ENCODE measurements around the gene CRAT. TPM values are rescaled to one million over a fixed set of nuclear protein-coding genes. Genes with fewer than 3 reads are reported as not detected.
A peak's percentile ranks its signal among the peaks of the same experiment; 100 is the strongest.

CRAT gene
- total RNA-seq, 1 experiment from 2014 or later, result 38.8 TPM

DNA sequence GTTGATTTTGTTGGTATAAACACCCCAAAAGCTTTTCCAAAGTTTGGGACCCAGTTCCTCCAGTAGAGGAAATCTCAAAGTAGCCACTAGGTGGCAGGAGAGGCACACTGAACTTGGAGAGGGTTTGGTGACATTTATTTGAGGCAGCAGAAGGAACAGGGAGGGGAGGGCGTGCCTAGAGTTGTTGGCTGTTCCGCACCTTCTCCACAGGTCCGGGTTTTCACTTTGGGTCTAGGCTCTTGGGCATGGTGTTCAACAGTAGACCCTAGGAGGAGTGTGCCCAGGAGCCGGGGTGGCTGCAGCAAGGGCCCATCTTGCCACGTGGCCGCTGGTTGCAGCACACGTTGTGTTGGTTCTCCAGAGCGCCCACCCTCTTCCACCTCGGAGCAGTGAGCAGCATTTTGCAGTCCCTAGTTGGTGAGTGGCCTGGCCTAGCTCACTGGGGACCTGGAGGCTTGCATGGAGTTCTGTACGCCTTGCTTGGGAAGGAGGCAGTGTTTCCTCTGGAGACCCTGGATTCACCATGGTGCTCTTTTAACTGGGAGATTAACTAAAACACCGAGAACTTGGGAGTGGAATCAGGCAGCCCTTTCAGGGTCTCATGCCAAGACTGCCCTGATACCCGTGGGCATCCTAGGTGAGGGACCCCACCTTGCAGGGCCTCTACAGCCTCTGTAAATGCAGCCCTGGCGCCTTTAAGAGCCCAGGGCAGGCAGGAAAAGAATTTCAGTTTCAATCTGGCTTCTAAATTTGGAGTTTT lies 28.8 kb upstream of the CRAT start:
- Histone ChIP-seq H3K9me3 (ENCODE audit: control insufficient read depth, insufficient read depth, low read depth, low read length) (no peaks in the 10 kb centered on the region), H3K4me3 (ENCODE audit: low read depth in 2 of 2, low read length in 2 of 2) (peak overlapping the region; percentile 19 to 42), H3K4me1 (ENCODE audit: control insufficient read depth, insufficient read depth, low read length) (peaks cover 28% of the 10 kb centered on the region), H3K27ac (ENCODE audit: low read length) (peak overlapping the region; percentile 95), H3K36me3 (ENCODE audit: control insufficient read depth, insufficient read depth, low read length) (peaks cover 2% of the 10 kb centered on the region; the same call in 1 of the 2 replicates), H3K27me3 (ENCODE audit: control insufficient read depth, insufficient read depth, low read length) (no peaks in the 10 kb centered on the region)
- ChIA-PET CTCF (interaction anchor here (0.6 to 2.1 kb wide), 7 partner anchors 14 to 492 kb away, joined by 3 to 14 read pairs (median 3); no protein-coding TSS in a partner anchor), POLR2A (interaction anchor here (0.5 to 0.7 kb wide), 4 partner anchors 75 to 274 kb away, joined by 3 to 10 read pairs (median 3); no protein-coding TSS in a partner anchor)
- DNase-seq (ENCODE audit: low read depth, low spot score), result no peak
- peak; percentile 87 for TF ChIP-seq CTCF (IDR thresholded peaks at IDR 0.05)
- no peak for TF ChIP-seq SIN3A (IDR thresholded peaks at IDR 0.05; ENCODE audit: borderline replicate concordance, insufficient read depth, low read depth, low read length)
- TF ChIP-seq POLR2AphosphoS5 (IDR thresholded peaks at IDR 0.05; ENCODE audit: low read depth, low read length), result peak; percentile 45
- TF ChIP-seq REST (IDR thresholded peaks at IDR 0.05; ENCODE audit: insufficient read depth in 1 of 2, low read depth in 2 of 2, low read length in 1 of 2), result no peak
- no peak for TF ChIP-seq TCF7L2 (IDR thresholded peaks at IDR 0.05; ENCODE audit: low read depth, low read length)
- in situ Hi-C loops (cut with HindIII; ENCODE audit: low pct_unique_long_range_greater_than_20kb, low sequenced_read_pairs), result no loop called here
- intact Hi-C loops (cut with micrococcal nuclease; ENCODE audit: unreplicated experiment), result loop anchor here (10.0 kb wide), 1 partner anchor 475 kb away; no protein-coding TSS in a partner anchor
- no TSS peak for BruUV-seq (replicated peaks)
- ATAC-seq, result peak; percentile 72

GRCh38 chr9:129138476-129139232 lies 28.1 kb upstream of the CRAT start:
- POLR2A ChIA-PET, result interaction anchor here (0.5 kb wide), 1 partner anchor 244 kb away, joined by 3 read pairs; no protein-coding TSS in a partner anchor
- no peak overlapping the region for H3K4me3 ChIP-seq (ENCODE audit: low read depth in 2 of 2, low read length in 2 of 2)
- TF ChIP-seq CTCF (IDR thresholded peaks at IDR 0.05), result no peak
- TF ChIP-seq SIN3A (IDR thresholded peaks at IDR 0.05; ENCODE audit: borderline replicate concordance, insufficient read depth, low read depth, low read length), result no peak
- no peak for TF ChIP-seq POLR2AphosphoS5 (IDR thresholded peaks at IDR 0.05; ENCODE audit: low read depth, low read length)
- TF ChIP-seq REST (IDR thresholded peaks at IDR 0.05; ENCODE audit: insufficient read depth in 1 of 2, low read depth in 2 of 2, low read length in 1 of 2), result no peak
- TF ChIP-seq TCF7L2 (IDR thresholded peaks at IDR 0.05; ENCODE audit: low read depth, low read length), result no peak
- ATAC-seq, result peak; percentile 68
- no peaks in the 10 kb centered on the region for H3K27me3 ChIP-seq (ENCODE audit: control insufficient read depth, insufficient read depth, low read length)
- intact Hi-C loops (cut with micrococcal nuclease; ENCODE audit: unreplicated experiment) (loop anchor here (10.0 kb wide), 1 partner anchor 476 kb away; no protein-coding TSS in a partner anchor), in situ Hi-C loops (cut with HindIII; ENCODE audit: low pct_unique_long_range_greater_than_20kb, low sequenced_read_pairs) (no loop called here)
- CTCF ChIA-PET, result interaction anchor here (0.6 to 2.1 kb wide), 6 partner anchors 13 to 485 kb away, joined by 3 to 14 read pairs (median 4); no protein-coding TSS in a partner anchor
- H3K27ac ChIP-seq (ENCODE audit: low read length), result peak overlapping the region; percentile 69
- no TSS peak for BruUV-seq (replicated peaks)
- no peak for DNase-seq (ENCODE audit: low read depth, low spot score)
- H3K36me3 ChIP-seq (ENCODE audit: control insufficient read depth, insufficient read depth, low read length), result peaks cover 2% of the 10 kb centered on the region; the same call in 1 of the 2 replicates
- H3K9me3 ChIP-seq (ENCODE audit: control insufficient read depth, insufficient read depth, low read depth, low read length), result no peaks in the 10 kb centered on the region
- peaks cover 28% of the 10 kb centered on the region for H3K4me1 ChIP-seq (ENCODE audit: control insufficient read depth, insufficient read depth, low read length)
